Measurements from ENCODE around the gene CR2. TPM values are rescaled to one million over a fixed set of nuclear protein-coding genes. Genes with fewer than 3 reads are reported as not detected.

CR2 gene
- total RNA-seq, 1 donor from 2014 or later = 0.15 TPM

DNA sequence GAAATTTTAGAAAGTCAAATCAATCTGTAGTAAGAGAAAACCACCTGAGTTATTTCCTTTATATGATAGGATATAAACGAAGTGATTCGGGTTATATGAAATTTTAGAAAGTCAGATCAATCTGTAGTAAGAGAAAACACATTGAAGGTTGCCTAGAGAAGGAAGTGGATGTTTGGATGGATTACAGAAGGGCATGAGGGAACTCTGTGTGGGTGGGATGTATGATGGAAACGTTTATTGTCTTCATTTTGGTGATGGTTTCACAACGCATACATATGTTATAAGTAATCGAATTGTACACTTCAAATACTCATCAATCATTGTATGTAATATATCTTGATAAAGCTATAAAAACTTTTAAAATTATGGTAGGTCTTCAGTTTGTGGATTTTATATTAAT is 46.9 kb downstream of the CR2 start:
- Histone ChIP-seq H3K4me2 (no peak overlapping the region), H3K9ac (no peak overlapping the region), H4K20me1 (ENCODE audit: low read depth) (no peaks in the 10 kb centered on the region), H3K27ac (no peak overlapping the region), H3F3A (ENCODE audit: low read depth) (no peaks in the 10 kb centered on the region), H3K4me3 (no peak overlapping the region), H3K9me3 (ENCODE audit: low read depth) (no peaks in the 10 kb centered on the region), H3K36me3 (no peaks in the 10 kb centered on the region), H3K27me3 (peaks cover 75% of the 10 kb centered on the region), H3K79me2 (ENCODE audit: low read depth) (no peaks in the 10 kb centered on the region), H2AFZ (replicated peaks) (no peak overlapping the region), H3K4me1 (no peaks in the 10 kb centered on the region)
- Mint-ChIP-seq H3K9me3 (no peaks in the 10 kb centered on the region), H3K4me3 (no peak overlapping the region), H3K27ac (no peak overlapping the region), H3K4me1 (peaks cover 2% of the 10 kb centered on the region), H3K27me3 (ENCODE audit: insufficient read depth, low read depth) (peaks cover 13% of the 10 kb centered on the region), H3K36me3 (no peaks in the 10 kb centered on the region)
- TF ChIP-seq EZH2 (IDR thresholded peaks at IDR 0.05) = no peak
- TF ChIP-seq, protein P1, sequence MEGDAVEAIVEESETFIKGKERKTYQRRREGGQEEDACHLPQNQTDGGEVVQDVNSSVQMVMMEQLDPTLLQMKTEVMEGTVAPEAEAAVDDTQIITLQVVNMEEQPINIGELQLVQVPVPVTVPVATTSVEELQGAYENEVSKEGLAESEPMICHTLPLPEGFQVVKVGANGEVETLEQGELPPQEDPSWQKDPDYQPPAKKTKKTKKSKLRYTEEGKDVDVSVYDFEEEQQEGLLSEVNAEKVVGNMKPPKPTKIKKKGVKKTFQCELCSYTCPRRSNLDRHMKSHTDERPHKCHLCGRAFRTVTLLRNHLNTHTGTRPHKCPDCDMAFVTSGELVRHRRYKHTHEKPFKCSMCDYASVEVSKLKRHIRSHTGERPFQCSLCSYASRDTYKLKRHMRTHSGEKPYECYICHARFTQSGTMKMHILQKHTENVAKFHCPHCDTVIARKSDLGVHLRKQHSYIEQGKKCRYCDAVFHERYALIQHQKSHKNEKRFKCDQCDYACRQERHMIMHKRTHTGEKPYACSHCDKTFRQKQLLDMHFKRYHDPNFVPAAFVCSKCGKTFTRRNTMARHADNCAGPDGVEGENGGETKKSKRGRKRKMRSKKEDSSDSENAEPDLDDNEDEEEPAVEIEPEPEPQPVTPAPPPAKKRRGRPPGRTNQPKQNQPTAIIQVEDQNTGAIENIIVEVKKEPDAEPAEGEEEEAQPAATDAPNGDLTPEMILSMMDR (IDR thresholded peaks at IDR 0.05) = no peak
- TF ChIP-seq EZH2phosphoT487 (IDR thresholded peaks at IDR 0.05) = no peak
- DNase-seq (ENCODE audit: low spot score) = no peak

DNA sequence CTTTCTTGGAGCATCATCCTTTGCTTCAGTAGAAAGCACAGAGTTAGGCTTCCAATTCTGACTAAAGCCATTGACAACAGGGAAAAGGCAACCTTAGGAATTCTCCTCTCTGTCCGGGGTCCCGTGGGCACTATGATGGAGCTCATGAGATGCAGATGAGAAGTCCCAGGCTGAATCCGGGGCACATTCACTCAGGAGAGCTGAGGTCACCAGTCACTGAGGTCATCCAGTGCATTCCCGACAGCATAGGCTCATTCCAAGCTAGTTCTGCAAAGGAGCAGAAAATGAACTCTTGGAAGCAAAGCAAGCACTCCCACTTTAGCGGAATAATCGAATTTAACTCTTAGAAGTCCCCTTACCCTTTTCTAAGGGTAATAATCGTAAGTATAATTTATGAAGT is 48.6 kb downstream of the CR2 start:
- no peak for DNase-seq (ENCODE audit: low spot score)
- Histone ChIP-seq H3F3A (ENCODE audit: low read depth) (no peaks in the 10 kb centered on the region), H3K36me3 (no peaks in the 10 kb centered on the region), H4K20me1 (ENCODE audit: low read depth) (no peaks in the 10 kb centered on the region), H3K9ac (no peak overlapping the region), H3K4me1 (no peaks in the 10 kb centered on the region), H2AFZ (replicated peaks) (no peak overlapping the region), H3K4me3 (no peak overlapping the region), H3K4me2 (no peak overlapping the region), H3K27ac (no peak overlapping the region), H3K79me2 (ENCODE audit: low read depth) (no peaks in the 10 kb centered on the region), H3K27me3 (peaks cover 58% of the 10 kb centered on the region), H3K9me3 (ENCODE audit: low read depth) (no peaks in the 10 kb centered on the region)
- Mint-ChIP-seq H3K36me3 (no peaks in the 10 kb centered on the region), H3K4me1 (no peaks in the 10 kb centered on the region), H3K27me3 (ENCODE audit: insufficient read depth, low read depth) (peaks cover 5% of the 10 kb centered on the region), H3K4me3 (no peak overlapping the region), H3K9me3 (no peaks in the 10 kb centered on the region), H3K27ac (no peak overlapping the region)
- TF ChIP-seq, protein P1 (IDR thresholded peaks at IDR 0.05) = no peak
- no peak for TF ChIP-seq EZH2phosphoT487 (IDR thresholded peaks at IDR 0.05)
- TF ChIP-seq EZH2 (IDR thresholded peaks at IDR 0.05) = no peak

DNA sequence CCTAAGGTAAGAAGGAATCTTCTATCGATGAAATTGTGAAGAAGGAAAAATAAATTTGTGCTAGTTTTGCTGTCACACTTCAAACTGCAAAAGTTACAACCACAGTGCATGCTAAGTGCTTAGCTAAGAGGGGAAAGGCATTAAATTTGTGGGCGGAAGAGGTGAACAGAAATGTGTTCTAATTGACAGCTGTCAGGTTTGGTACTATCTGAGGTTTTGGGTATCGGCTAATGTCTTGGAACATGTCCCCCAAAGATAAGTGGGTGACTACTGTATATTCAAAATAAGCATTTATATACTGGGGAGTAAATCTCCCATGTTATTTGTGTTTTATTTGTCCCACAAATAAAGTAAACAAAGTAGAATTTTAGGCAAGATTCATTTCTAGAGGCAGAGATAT is 49.8 kb downstream of the CR2 start:
- Mint-ChIP-seq H3K4me1 (no peaks in the 10 kb centered on the region), H3K4me3 (no peak overlapping the region), H3K36me3 (no peaks in the 10 kb centered on the region), H3K27me3 (ENCODE audit: insufficient read depth, low read depth) (no peaks in the 10 kb centered on the region), H3K9me3 (no peaks in the 10 kb centered on the region), H3K27ac (no peak overlapping the region)
- Histone ChIP-seq H3K9me3 (ENCODE audit: low read depth) (no peaks in the 10 kb centered on the region), H3K27ac (no peak overlapping the region), H2AFZ (replicated peaks) (no peak overlapping the region), H3K27me3 (peaks cover 46% of the 10 kb centered on the region), H3K79me2 (ENCODE audit: low read depth) (no peaks in the 10 kb centered on the region), H3K4me1 (no peaks in the 10 kb centered on the region), H3K36me3 (no peaks in the 10 kb centered on the region), H3K9ac (no peak overlapping the region), H3K4me3 (no peak overlapping the region), H4K20me1 (ENCODE audit: low read depth) (no peaks in the 10 kb centered on the region), H3F3A (ENCODE audit: low read depth) (no peaks in the 10 kb centered on the region), H3K4me2 (no peak overlapping the region)
- TF ChIP-seq, protein P1 (IDR thresholded peaks at IDR 0.05) = no peak
- no peak for TF ChIP-seq EZH2 (IDR thresholded peaks at IDR 0.05)
- DNase-seq (ENCODE audit: low spot score) = no peak

DNA sequence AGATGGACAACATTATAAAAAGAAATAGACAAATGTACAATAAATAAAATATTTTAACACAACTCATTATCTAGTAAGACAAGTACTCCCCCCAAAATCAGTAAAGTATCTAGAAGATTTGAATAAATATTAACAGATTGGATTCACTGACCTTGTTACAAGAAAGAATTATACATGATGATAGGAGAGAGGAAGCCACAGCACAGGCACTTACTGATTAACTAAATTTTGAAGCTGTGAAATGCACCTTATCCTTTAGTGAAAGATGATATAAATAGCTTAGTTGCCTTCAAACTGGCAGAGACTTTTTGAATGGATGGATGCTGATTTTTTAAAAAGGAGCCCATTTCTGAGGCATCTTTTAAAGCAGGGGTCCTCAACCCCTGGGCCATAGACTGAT is 50.3 kb downstream of the CR2 start:
- H3K27me3 ChIP-seq = peaks cover 42% of the 10 kb centered on the region
- H3K27me3 Mint-ChIP-seq (ENCODE audit: insufficient read depth, low read depth) = no peaks in the 10 kb centered on the region
- TF ChIP-seq, protein P1 (IDR thresholded peaks at IDR 0.05) = no peak
- TF ChIP-seq EZH2phosphoT487 (IDR thresholded peaks at IDR 0.05) = no peak
- TF ChIP-seq EZH2 (IDR thresholded peaks at IDR 0.05) = no peak

More for the DNA sequence above, 50.3 kb downstream of the CR2 start:
- Mint-ChIP-seq H3K36me3 (no peaks in the 10 kb centered on the region), H3K27ac (no peak overlapping the region), H3K4me1 (no peaks in the 10 kb centered on the region), H3K9me3 (no peaks in the 10 kb centered on the region), H3K4me3 (no peak overlapping the region)
- Histone ChIP-seq H3K36me3 (no peaks in the 10 kb centered on the region), H3K9ac (no peak overlapping the region), H3F3A (ENCODE audit: low read depth) (no peaks in the 10 kb centered on the region), H4K20me1 (ENCODE audit: low read depth) (no peaks in the 10 kb centered on the region), H3K9me3 (ENCODE audit: low read depth) (no peaks in the 10 kb centered on the region), H3K4me3 (no peak overlapping the region), H3K4me1 (no peaks in the 10 kb centered on the region), H3K27ac (no peak overlapping the region), H2AFZ (replicated peaks) (no peak overlapping the region), H3K79me2 (ENCODE audit: low read depth) (no peaks in the 10 kb centered on the region), H3K4me2 (no peak overlapping the region)
- no peak for DNase-seq (ENCODE audit: low spot score)
